ENCODE data around the gene HPSE2. TPM values are rescaled to one million over a fixed set of nuclear protein-coding genes. Genes with fewer than 3 reads are reported as not detected.
A peak's percentile ranks its signal among the peaks of the same experiment; 100 is the strongest.

The HPSE2 gene
- polyA plus RNA-seq, 2 of the 4 experiments (the other 2 are of a cell fraction), result not detected

- peak in 1 of 2 experiments; percentile 17 for DNase-seq (ENCODE audit: low read depth in 1 of 2, low spot score in 1 of 2)
- ChIA-PET POLR2A (interaction anchor here (1.2 to 1.4 kb wide), 5 partner anchors 8 to 56 kb away, joined by 3 to 5 read pairs (median 4); no protein-coding TSS in a partner anchor), CTCF (no interaction called here)
- peak overlapping the region; percentile 81 for H3K4me2 ChIP-seq
- no peak for FAIRE-seq
- 80% methylated on average over 3 of the region's 3 CpGs for WGBS (ENCODE audit: missing lambda C conversion rate)
- peak overlapping the region; percentile 50 for H3K4me3 ChIP-seq
- peak overlapping the region; percentile 75 to 88 for H3K27ac ChIP-seq
- H3K9me3 ChIP-seq, result no peaks in the 10 kb centered on the region
- peaks cover 14% of the 10 kb centered on the region for H3K4me1 ChIP-seq
- ATAC-seq, result no peak
- no peak for TF ChIP-seq ZNF302 (CRISPR knock-in tag; IDR thresholded peaks at IDR 0.05)
- no peak for TF ChIP-seq NPAS2 (CRISPR knock-in tag; IDR thresholded peaks at IDR 0.05; ENCODE audit: borderline replicate concordance)
- TF ChIP-seq, protein P1, sequence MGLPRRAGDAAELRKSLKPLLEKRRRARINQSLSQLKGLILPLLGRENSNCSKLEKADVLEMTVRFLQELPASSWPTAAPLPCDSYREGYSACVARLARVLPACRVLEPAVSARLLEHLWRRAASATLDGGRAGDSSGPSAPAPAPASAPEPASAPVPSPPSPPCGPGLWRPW (IDR thresholded peaks at IDR 0.05), result no peak
- no peak for TF ChIP-seq ESRRA (IDR thresholded peaks at IDR 0.05; ENCODE audit: borderline replicate concordance, low read length)
- TF ChIP-seq, protein P2, sequence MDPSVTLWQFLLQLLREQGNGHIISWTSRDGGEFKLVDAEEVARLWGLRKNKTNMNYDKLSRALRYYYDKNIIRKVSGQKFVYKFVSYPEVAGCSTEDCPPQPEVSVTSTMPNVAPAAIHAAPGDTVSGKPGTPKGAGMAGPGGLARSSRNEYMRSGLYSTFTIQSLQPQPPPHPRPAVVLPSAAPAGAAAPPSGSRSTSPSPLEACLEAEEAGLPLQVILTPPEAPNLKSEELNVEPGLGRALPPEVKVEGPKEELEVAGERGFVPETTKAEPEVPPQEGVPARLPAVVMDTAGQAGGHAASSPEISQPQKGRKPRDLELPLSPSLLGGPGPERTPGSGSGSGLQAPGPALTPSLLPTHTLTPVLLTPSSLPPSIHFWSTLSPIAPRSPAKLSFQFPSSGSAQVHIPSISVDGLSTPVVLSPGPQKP (IDR thresholded peaks at IDR 0.05; ENCODE audit: low read depth, low read length), result no peak
- no peak for TF ChIP-seq RCOR1 (IDR thresholded peaks at IDR 0.05; ENCODE audit: low read depth, low read length)
- no peak for TF ChIP-seq POLR2A (IDR thresholded peaks at IDR 0.05; ENCODE audit: low read length)
- no peak for TF ChIP-seq CBX8 (IDR thresholded peaks at IDR 0.05)
- TF ChIP-seq PBX3 (IDR thresholded peaks at IDR 0.05), result no peak
- no peak for TF ChIP-seq CHD4 (IDR thresholded peaks at IDR 0.05; ENCODE audit: borderline replicate concordance)
- no peak for TF ChIP-seq HOXB5 (CRISPR knock-in tag; IDR thresholded peaks at IDR 0.05)
- TF ChIP-seq BHLHE40 (IDR thresholded peaks at IDR 0.05; ENCODE audit: low read depth, low read length), result no peak
- TF ChIP-seq JUN (IDR thresholded peaks at IDR 0.05), result no peak
- no peak for TF ChIP-seq KDM5A (IDR thresholded peaks at IDR 0.05)
- no peak for TF ChIP-seq USF2 (IDR thresholded peaks at IDR 0.05)
- no peak for TF ChIP-seq FOSB (CRISPR knock-in tag; IDR thresholded peaks at IDR 0.05)
- TF ChIP-seq HOXB13 (CRISPR knock-in tag; IDR thresholded peaks at IDR 0.05; ENCODE audit: low read depth), result no peak
- TF ChIP-seq MAFK (IDR thresholded peaks at IDR 0.05; ENCODE audit: partially characterized antibody), result no peak
- no peak for TF ChIP-seq FOSL2 (IDR thresholded peaks at IDR 0.05)
- TF ChIP-seq FOSL2 (CRISPR knock-in tag; IDR thresholded peaks at IDR 0.05), result no peak
- no peak for TF ChIP-seq EP300 (IDR thresholded peaks at IDR 0.05)
These were observed 821.1 kb downstream of the HPSE2 start for GRCh38 chr10:98414578-98414931.

GRCh38 chr10:98411768-98412167 is 823.9 kb downstream of the HPSE2 start:
- 90% methylated on average over 1 of the region's 1 CpG for WGBS (ENCODE audit: missing lambda C conversion rate)
- TF ChIP-seq HOXB5 (CRISPR knock-in tag; IDR thresholded peaks at IDR 0.05) (no peak), EHF (CRISPR knock-in tag; IDR thresholded peaks at IDR 0.05) (no peak), PHF8 (IDR thresholded peaks at IDR 0.05; ENCODE audit: borderline replicate concordance, low read depth) (no peak), FOSL2 (IDR thresholded peaks at IDR 0.05) (no peak), FOSL2 (CRISPR knock-in tag; IDR thresholded peaks at IDR 0.05) (no peak), ZSCAN20 (CRISPR knock-in tag; IDR thresholded peaks at IDR 0.05) (no peak), JUNB (IDR thresholded peaks at IDR 0.05) (no peak)
- TF ChIP-seq, protein P3, sequence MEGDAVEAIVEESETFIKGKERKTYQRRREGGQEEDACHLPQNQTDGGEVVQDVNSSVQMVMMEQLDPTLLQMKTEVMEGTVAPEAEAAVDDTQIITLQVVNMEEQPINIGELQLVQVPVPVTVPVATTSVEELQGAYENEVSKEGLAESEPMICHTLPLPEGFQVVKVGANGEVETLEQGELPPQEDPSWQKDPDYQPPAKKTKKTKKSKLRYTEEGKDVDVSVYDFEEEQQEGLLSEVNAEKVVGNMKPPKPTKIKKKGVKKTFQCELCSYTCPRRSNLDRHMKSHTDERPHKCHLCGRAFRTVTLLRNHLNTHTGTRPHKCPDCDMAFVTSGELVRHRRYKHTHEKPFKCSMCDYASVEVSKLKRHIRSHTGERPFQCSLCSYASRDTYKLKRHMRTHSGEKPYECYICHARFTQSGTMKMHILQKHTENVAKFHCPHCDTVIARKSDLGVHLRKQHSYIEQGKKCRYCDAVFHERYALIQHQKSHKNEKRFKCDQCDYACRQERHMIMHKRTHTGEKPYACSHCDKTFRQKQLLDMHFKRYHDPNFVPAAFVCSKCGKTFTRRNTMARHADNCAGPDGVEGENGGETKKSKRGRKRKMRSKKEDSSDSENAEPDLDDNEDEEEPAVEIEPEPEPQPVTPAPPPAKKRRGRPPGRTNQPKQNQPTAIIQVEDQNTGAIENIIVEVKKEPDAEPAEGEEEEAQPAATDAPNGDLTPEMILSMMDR (IDR thresholded peaks at IDR 0.05), result no peak
- TF ChIP-seq, protein P4, sequence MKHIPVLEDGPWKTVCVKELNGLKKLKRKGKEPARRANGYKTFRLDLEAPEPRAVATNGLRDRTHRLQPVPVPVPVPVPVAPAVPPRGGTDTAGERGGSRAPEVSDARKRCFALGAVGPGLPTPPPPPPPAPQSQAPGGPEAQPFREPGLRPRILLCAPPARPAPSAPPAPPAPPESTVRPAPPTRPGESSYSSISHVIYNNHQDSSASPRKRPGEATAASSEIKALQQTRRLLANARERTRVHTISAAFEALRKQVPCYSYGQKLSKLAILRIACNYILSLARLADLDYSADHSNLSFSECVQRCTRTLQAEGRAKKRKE (CRISPR knock-in tag; IDR thresholded peaks at IDR 0.05; ENCODE audit: low read depth), result no peak
- TF ChIP-seq, protein P5, sequence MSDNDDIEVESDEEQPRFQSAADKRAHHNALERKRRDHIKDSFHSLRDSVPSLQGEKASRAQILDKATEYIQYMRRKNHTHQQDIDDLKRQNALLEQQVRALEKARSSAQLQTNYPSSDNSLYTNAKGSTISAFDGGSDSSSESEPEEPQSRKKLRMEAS (IDR thresholded peaks at IDR 0.05), result no peak
- Histone ChIP-seq H3K4me3 (no peak overlapping the region), H3K4me2 (no peak overlapping the region), H3K9me3 (no peaks in the 10 kb centered on the region), H3K4me1 (peaks cover 14% of the 10 kb centered on the region), H3K27ac (no peak overlapping the region)
- POLR2A ChIA-PET, result interaction anchor here (0.6 kb wide), 1 partner anchor 148 kb away, joined by 3 read pairs; no protein-coding TSS in a partner anchor
- FAIRE-seq (no peak), ATAC-seq (no peak), DNase-seq (ENCODE audit: low read depth in 1 of 2, low spot score in 1 of 2) (no peak)
- CTCF ChIA-PET, result interaction anchor here (1.7 kb wide), 1 partner anchor 14 kb away, joined by 5 read pairs; no protein-coding TSS in a partner anchor

Measured in A549 (cell line).